Fibroblast of villous mesenchyme (primary cell): ENCODE data around the gene C15orf40. TPM values are rescaled to one million over a fixed set of nuclear protein-coding genes. Genes with fewer than 3 reads are reported as not detected.

Source experiments
- DNase-seq: peaks from one replicate; pipeline ENCODE4 v3.0.0-alpha.2; 2010; ENCODE audit warnings: low read depth
- H3K4me3 ChIP-seq: 2 replicates; pipeline ENCODE4 v1.5.1; 2011; ENCODE audit warnings: low read depth, mild to moderate bottlenecking, low read length
- total RNA-seq: library from RNA; depleted of rRNA; stranded (reverse); fragments of >200 nt; gene quantifications from 2 replicates; pipeline ENCODE4 v1.2.3, GENCODE V29; 2012
- TF ChIP-seq, protein P1 (sequence below): IDR thresholded peaks from 2 replicates; pipeline ENCODE4 v1.5.1; 2012; ENCODE audit warnings: low read depth, mild to moderate bottlenecking, low read length; ENCODE audit not compliant: insufficient read depth

Gene C15orf40
- 8.7 and 9.1 TPM in 2 replicates for total RNA-seq

DNA sequence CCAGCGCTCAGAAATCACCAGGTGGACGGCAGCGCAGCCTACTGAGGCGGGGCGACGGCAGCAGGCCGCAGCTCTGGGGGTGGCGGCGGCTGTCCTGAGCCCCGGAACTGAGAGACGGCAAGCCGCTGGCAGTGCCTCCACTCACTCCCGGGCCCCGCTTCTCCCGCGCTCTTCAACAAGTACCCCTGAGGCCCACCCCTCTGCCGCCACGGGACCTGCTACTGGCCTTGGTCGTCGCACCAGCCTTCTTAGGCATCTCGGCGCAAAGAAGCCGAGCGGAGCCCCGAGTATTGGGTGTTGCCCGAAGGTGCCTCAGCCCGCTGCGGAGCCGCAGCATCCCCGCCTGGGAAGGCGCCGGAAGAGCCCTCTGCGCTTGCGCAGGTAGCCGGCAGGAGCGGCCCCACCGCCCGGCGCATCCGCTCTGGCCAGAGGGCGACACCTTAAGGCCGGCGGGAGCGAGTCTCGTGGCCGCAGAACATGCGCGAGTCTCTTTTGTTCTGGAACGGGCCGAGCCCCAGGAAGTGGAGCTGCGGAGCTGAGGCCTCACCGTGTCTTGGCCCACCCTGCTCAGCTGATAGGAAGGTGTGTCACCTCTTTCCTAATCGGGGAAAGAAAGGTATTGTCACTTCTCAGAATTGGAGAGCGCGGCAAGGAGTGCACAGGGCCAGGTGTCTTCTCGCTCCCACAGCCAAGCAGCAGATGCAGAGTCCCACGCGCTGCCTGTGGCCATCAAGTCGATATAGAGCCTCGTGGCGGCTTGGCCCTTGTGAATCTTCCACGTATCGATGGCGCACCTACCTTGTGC, at the start of gene C15orf40:
C15orf40 (minus strand) TSS at position 369 of the 805 bp plus-strand sequence; CDS start at position 337, 32 bp downstream.
- TF ChIP-seq, protein P1, sequence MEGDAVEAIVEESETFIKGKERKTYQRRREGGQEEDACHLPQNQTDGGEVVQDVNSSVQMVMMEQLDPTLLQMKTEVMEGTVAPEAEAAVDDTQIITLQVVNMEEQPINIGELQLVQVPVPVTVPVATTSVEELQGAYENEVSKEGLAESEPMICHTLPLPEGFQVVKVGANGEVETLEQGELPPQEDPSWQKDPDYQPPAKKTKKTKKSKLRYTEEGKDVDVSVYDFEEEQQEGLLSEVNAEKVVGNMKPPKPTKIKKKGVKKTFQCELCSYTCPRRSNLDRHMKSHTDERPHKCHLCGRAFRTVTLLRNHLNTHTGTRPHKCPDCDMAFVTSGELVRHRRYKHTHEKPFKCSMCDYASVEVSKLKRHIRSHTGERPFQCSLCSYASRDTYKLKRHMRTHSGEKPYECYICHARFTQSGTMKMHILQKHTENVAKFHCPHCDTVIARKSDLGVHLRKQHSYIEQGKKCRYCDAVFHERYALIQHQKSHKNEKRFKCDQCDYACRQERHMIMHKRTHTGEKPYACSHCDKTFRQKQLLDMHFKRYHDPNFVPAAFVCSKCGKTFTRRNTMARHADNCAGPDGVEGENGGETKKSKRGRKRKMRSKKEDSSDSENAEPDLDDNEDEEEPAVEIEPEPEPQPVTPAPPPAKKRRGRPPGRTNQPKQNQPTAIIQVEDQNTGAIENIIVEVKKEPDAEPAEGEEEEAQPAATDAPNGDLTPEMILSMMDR: peak; percentile 41
- peak; percentile 90 for DNase-seq
- peak within 1 kb of the TSS; percentile 100 for H3K4me3 ChIP-seq

DNA sequence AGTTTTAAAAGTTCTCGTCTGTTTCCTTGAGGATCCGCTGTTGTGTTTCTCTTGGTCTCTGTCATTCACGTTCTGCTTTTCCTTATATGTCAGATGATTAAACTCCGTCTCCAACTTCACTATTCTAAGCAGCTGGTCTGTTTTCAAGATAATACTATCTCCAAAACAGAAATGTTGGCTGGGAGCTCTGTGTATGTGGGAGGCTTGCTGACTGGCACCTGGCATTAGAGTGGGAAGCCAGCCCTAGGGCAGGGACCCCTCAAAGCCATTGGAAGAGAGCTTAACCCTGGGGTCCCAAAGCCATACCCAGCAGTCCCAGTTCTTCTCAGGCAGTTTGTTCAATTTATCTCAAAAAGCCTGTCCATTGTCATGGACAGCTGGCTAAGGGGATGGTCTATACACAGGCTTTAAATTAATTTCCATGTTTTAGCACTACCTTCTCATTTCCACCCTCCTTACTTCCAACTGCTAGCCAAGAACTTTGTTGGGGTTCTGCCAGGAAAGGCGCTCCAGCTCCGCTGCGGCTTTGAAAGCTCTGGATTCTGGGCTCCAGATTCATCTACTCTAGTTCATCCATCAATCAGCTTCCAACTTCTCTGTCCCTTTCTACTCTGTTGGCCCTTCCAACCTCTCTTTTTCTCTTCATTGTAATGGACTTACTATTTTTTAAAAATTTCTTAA, 46.4 kb upstream of the C15orf40 start:
- TF ChIP-seq, protein P1: no peak
- peak; percentile 25 for DNase-seq
- H3K4me3 ChIP-seq: no peak overlapping the region

DNA sequence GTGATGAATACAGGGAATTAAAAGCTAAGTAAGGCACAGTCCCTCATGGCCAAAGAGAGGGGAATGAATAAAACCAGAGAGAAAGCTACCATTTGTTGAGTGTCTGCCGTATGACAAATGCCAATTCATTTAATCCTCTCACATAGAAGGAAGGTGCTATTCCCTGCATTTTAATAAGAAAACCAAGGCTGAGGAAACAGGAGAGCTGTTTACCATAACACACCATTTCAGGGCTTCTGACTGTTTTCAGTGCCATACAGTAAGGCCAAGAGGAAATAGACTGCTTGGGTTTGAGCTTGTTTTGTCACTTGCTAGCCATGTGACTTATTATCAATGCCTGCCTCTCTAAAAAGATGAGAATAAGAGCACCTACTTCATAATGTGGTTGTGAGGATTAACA, 45.6 kb upstream of the C15orf40 start:
- DNase-seq: no peak
- H3K4me3 ChIP-seq: no peak overlapping the region
- TF ChIP-seq, protein P1: no peak

DNA sequence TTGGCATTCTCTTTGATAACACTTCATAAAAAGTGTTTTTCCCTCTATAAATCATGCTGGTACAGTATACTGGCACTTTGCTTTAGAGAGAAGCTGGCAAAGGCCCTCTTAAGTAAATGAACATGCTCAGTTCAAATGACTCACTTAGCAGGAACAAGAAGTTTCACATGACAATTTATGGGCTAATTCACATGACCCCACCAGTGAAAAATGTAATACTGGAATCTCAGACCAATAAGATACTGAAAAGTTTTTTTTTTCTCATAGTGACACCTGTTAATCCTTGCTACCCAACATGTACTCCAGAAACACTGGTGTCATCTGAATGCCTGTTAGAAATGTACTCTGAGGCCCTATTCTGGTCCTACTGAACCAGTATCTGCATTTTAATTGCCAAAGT, 41.7 kb upstream of the C15orf40 start:
- no peak overlapping the region for H3K4me3 ChIP-seq
- peak; percentile 67 for DNase-seq
- TF ChIP-seq, protein P1: no peak

DNA sequence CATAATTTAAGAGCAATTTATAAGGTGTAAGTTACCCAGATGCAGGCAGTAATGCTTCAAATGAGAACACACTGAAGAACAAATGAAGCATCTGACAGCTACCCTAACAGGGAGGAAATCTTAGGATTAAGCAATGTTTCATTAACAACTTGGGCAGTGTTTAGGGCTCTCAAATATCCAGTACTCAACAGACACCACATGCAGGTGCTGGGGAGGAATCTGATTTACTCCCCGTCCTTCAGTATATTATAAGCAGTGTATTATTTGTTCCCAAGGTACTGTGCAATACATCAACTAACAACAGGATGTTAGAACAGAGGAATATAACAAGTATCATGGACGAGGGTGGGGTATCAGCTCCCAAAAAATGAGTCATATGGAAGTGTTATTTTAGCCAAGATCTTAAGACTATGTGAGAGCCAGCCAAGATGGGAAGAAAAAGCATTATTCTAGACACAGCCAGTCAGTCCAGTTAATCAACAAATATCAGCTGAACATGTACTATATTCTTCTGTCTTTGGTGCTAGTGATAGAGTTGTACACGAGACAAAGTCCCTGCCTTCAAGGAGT, 35.2 kb upstream of the C15orf40 start:
- no peak overlapping the region for H3K4me3 ChIP-seq
- TF ChIP-seq, protein P1: no peak
- peak; percentile 43 for DNase-seq

DNA sequence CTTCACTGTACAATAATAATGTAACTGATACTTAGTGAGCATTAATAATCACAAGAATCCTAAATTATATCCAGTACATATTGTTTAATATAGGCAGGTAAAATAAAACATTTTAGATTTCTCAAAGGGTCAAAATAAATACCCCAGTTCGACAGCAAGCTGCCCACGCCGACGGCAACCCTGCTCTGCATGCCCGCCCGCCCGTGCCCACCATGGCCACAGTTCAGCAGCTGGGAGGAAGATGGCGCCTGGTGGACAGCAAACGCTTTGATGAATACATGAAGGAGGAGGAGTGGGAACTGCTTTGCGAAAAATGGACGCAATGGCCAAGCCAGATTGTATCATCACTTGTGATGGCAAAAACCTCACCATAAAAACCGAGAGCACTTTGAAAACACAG, 32.7 kb upstream of the C15orf40 start:
- DNase-seq: no peak

More for the DNA sequence above, 32.7 kb upstream of the C15orf40 start:
- no peak overlapping the region for H3K4me3 ChIP-seq
- TF ChIP-seq, protein P1: no peak
